Measurements from ENCODE around the gene IL18RAP.

DNA sequence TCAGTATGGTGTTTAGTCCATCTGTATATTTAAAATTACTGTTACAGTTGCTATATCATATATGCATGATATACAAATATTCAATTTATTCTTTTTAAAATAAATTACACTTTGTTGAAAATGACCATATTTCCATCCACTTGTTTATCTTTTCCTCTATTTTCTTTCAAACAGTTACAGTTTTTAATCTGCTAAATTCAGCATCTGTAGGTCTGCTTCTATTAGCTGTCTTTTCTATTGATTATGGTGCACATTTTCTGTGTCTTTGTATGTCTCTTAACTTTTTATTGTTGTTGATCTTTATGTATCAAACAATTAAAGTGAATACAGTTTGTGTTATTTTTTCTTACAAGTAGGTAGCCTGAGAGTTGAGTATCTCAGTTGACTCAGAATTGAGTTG is 39.2 kb upstream of the IL18RAP start:
- no peak for TF ChIP-seq POLR2AphosphoS5 (IDR thresholded peaks at IDR 0.05; ENCODE audit: low read depth, low read length)
- TF ChIP-seq, protein P1, sequence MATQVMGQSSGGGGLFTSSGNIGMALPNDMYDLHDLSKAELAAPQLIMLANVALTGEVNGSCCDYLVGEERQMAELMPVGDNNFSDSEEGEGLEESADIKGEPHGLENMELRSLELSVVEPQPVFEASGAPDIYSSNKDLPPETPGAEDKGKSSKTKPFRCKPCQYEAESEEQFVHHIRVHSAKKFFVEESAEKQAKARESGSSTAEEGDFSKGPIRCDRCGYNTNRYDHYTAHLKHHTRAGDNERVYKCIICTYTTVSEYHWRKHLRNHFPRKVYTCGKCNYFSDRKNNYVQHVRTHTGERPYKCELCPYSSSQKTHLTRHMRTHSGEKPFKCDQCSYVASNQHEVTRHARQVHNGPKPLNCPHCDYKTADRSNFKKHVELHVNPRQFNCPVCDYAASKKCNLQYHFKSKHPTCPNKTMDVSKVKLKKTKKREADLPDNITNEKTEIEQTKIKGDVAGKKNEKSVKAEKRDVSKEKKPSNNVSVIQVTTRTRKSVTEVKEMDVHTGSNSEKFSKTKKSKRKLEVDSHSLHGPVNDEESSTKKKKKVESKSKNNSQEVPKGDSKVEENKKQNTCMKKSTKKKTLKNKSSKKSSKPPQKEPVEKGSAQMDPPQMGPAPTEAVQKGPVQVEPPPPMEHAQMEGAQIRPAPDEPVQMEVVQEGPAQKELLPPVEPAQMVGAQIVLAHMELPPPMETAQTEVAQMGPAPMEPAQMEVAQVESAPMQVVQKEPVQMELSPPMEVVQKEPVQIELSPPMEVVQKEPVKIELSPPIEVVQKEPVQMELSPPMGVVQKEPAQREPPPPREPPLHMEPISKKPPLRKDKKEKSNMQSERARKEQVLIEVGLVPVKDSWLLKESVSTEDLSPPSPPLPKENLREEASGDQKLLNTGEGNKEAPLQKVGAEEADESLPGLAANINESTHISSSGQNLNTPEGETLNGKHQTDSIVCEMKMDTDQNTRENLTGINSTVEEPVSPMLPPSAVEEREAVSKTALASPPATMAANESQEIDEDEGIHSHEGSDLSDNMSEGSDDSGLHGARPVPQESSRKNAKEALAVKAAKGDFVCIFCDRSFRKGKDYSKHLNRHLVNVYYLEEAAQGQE (IDR thresholded peaks at IDR 0.05; ENCODE audit: insufficient read depth in 1 of 2, low read depth in 2 of 2, low read length in 2 of 2): no peak

All from PFSK-1 (cell line).